Testis (tissue), 2 donors: ENCODE data around the gene JTB.

ENCODE experiments used
- CTCF ChIP-seq, 3 experiments: fragments of 450-650 bp in 2 of 3; fragments of 200-600 bp in 1 of 3; sonication (generic) in 1 of 3; IDR thresholded peaks; one replicate each; pipeline ENCODE4 v1.5.1; 2016 to 2019; ENCODE audit warnings: antibody characterized with exemption in 3 of 3, mild to moderate bottlenecking in 2 of 3, moderate library complexity in 1 of 3
- POLR2A ChIP-seq: fragments of 450-650 bp; IDR thresholded peaks from one replicate; pipeline ENCODE4 v1.6.1; 2017; ENCODE audit warnings: antibody characterized with exemption, mild to moderate bottlenecking, moderate library complexity

GRCh38 chr1:153951183-153951582, 26.3 kb downstream of the JTB start:
- TF ChIP-seq POLR2A (no peak), CTCF (IDR thresholded peaks at IDR 0.05) (no peak)
